GM06990 (cell line): ENCODE data around the gene IFI27L1.

Experiments
- DNase-seq: peaks from one replicate; pipeline ENCODE4 v3.0.0-alpha.2; 2011; ENCODE audit not compliant: insufficient read length; ENCODE audit errors: extremely low read depth
- H3K27me3 ChIP-seq: replicated peaks from 2 replicates; pipeline ENCODE4 v1.6.0; 2011; ENCODE audit warnings: low read length; ENCODE audit not compliant: control insufficient read depth, insufficient read depth
- H3K36me3 ChIP-seq: 2 replicates; pipeline ENCODE4 v1.5.1; 2011; ENCODE audit warnings: low read length; ENCODE audit not compliant: control insufficient read depth, insufficient read depth
- H3K4me3 ChIP-seq: replicated peaks from 2 replicates; pipeline ENCODE4 v1.5.1; 2011; ENCODE audit warnings: low read depth, mild to moderate bottlenecking, control low read depth, low read length
- TF ChIP-seq, protein P1 (sequence below): IDR thresholded peaks from 2 replicates; pipeline ENCODE4 v1.5.1; 2011; ENCODE audit warnings: low read length, control low read depth, mild to moderate bottlenecking, inconsistent platforms; ENCODE audit not compliant: insufficient read depth, poor library complexity, severe bottlenecking

The IFI27L1 gene

DNA sequence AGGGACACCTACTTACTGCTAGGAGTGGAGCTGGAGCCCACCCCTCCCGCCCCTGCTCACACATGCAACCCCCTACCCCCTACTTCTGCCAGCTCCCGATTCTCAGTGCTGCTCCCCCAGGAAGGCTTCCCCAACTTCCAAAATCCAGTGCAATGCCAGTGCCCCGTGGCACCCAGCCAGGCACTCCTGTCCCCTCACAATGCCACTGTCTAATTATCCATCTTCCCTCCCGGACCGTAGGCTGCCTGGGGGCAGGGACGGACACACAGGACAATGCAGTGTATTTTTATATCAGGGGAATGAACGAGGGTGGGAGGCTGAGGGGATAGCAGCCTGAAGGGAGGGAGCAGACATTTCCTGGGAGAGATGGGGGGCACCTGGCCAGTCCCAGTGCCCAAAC, 42.6 kb upstream of the IFI27L1 start:
- Histone ChIP-seq H3K4me3 (no peak overlapping the region), H3K27me3 (no peaks in the 10 kb centered on the region; the same call in 1 of the 2 replicates), H3K36me3 (no peaks in the 10 kb centered on the region)
- TF ChIP-seq, protein P1, sequence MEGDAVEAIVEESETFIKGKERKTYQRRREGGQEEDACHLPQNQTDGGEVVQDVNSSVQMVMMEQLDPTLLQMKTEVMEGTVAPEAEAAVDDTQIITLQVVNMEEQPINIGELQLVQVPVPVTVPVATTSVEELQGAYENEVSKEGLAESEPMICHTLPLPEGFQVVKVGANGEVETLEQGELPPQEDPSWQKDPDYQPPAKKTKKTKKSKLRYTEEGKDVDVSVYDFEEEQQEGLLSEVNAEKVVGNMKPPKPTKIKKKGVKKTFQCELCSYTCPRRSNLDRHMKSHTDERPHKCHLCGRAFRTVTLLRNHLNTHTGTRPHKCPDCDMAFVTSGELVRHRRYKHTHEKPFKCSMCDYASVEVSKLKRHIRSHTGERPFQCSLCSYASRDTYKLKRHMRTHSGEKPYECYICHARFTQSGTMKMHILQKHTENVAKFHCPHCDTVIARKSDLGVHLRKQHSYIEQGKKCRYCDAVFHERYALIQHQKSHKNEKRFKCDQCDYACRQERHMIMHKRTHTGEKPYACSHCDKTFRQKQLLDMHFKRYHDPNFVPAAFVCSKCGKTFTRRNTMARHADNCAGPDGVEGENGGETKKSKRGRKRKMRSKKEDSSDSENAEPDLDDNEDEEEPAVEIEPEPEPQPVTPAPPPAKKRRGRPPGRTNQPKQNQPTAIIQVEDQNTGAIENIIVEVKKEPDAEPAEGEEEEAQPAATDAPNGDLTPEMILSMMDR, result no peak
- no peak for DNase-seq

DNA sequence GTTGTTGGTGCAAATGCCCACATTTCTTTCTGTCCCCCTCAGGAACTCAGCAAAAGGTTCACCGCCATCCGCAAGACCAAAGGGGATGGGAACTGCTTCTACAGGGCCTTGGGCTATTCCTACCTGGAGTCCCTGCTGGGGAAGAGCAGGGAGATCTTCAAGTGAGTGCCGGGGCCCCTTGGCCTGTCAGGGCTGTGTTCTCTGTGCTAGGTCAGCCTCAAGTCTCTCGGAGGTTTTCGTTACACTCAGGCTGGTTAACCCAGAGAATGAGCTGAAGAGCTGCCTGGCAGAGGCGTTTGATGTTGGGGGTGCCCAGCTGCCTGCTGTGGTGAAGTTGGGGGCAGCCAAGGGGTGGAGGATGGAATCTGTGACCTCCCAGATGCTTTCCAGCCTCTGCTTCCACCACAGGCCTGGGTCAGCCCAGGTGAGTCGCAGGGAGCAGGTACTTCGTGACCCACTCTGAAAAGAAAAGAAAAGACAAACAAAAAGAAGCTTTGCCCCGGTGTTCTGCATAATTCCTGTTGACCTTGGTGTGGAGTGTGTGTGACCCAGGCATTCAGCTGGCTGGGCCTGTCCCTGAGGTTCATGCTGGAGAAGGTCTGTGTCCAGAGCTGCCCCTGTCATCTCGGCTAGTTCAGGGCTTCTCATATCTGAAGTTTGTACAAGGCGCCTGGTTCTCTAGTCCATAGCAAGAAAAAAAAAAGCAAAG, 42.0 kb upstream of the IFI27L1 start:
- no peak for DNase-seq
- no peak overlapping the region for H3K4me3 ChIP-seq
- no peaks in the 10 kb centered on the region; the same call in 1 of the 2 replicates for H3K27me3 ChIP-seq
- peaks cover 3% of the 10 kb centered on the region for H3K36me3 ChIP-seq
- TF ChIP-seq, protein P1, result no peak

DNA sequence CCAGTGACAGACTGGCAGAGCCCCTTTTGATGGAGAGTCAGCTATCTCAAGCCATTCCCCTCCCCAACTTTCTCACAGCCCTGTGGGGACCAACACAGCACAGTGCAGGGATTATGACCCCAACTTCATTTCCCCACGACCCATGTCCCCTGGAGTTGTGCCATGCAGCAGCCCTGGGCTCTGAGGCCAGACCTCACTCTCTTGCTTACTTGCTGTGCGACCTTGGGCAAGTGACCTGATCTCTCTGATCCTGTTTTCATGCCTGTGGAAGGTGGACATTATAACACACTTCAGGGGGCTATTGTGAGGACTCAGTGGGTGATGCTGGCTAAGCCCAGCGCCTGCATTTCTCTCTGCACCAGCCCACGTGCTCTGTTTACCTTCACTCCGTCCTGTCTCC, 40.9 kb upstream of the IFI27L1 start:
- no peak overlapping the region for H3K4me3 ChIP-seq
- H3K27me3 ChIP-seq, result no peaks in the 10 kb centered on the region; the same call in 1 of the 2 replicates
- no peak for DNase-seq
- TF ChIP-seq, protein P1, result no peak
- peaks cover 6% of the 10 kb centered on the region for H3K36me3 ChIP-seq

DNA sequence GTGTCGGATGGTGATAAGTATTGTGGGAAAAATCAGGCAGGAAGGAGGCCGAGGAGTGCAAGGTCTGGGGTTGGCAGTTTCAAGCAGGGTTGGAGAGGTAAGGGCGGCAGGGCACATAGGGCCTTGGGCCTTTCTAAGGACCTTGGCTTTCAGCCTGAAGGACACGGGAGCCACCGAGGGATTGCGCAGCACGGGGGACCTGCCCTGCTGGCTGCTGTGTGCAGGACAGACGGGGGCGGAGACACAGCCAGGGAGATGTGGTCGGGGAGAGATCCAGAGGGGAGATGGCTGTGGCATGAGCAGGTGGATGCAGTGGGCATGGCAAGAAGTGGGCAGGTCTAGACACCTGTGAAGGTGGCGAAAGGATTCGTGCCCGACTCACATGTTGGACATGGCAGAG, 40.3 kb upstream of the IFI27L1 start:
- peaks cover 6% of the 10 kb centered on the region for H3K36me3 ChIP-seq
- no peak overlapping the region for H3K4me3 ChIP-seq
- no peak for DNase-seq
- H3K27me3 ChIP-seq, result no peaks in the 10 kb centered on the region; the same call in 1 of the 2 replicates
- TF ChIP-seq, protein P1, result no peak

DNA sequence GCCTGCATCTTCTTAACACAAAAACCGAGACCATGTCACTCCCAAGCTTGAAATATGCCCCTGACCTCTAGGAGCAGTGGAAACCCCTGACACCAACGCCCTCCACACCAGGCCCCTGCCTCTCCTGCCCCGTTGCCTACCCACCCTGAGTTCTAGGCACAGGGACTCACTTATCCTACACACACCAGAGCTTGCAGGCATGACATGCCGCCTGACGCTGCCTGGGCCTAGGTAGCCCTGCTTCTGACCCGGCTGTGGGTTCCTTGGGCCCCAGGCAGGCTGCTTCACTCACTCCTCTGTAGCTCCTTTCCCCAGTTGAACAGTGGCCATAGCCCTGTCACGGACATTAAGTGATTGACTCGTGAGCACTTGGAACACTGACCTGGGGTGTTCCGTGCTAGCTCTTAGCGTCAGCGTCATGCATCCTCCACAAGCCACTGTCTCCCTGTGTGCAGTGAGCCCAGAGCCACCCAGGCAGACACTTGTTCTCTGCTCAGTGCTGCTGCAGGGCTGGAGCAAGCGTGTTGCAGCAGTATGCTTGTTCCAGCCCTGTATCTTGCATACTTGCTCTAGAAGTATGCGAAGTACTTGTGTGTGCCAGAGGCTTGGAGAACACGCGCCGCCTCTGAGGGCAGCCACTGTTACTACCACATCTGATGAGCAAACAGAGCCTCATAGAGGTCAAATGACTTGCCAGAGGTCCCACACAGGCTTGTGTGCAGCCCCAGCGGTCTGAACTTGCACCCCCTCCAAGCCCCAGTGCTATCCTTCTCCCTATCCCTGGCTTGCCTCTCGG, 39.4 kb upstream of the IFI27L1 start:
- Histone ChIP-seq H3K27me3 (no peaks in the 10 kb centered on the region; the same call in 1 of the 2 replicates), H3K36me3 (peaks cover 6% of the 10 kb centered on the region), H3K4me3 (no peak overlapping the region)
- TF ChIP-seq, protein P1, result no peak
- DNase-seq, result no peak
